ENCODE data around the gene SMARCA4.

GRCh38 chr19:11035441-11036377, 74.9 kb downstream of the SMARCA4 start:
- TF ChIP-seq CTCF (IDR thresholded peaks at IDR 0.05) (peak; percentile 44 to 92 (median 90)), POLR2A (IDR thresholded peaks at IDR 0.05) (no peak)

Data from Peyer's patch (tissue), 4 donors.